22Rv1 (cell line): ENCODE data around the gene IKZF1.

Experiments used
- H3K27ac ChIP-seq: fragments of 450-650 bp; 2 replicates; pipeline ENCODE4 v1.5.1; 2017
- CTCF ChIP-seq: fragments of 450-650 bp; IDR thresholded peaks from 2 replicates; pipeline ENCODE4 v1.5.1; 2017; ENCODE audit warnings: mild to moderate bottlenecking
- ZFX ChIP-seq: fragments of 450-650 bp; IDR thresholded peaks from 2 replicates; pipeline ENCODE4 v1.6.1; 2017; ENCODE audit warnings: antibody characterized with exemption, borderline replicate concordance

Gene IKZF1

GRCh38 chr7:50362712-50363282 lies 58.3 kb downstream of the IKZF1 start:
- TF ChIP-seq ZFX (no peak), CTCF (no peak)
- H3K27ac ChIP-seq: no peak overlapping the region

- no peak for TF ChIP-seq ZFX
- no peak for TF ChIP-seq CTCF
- no peak overlapping the region for H3K27ac ChIP-seq
These were observed 59.0 kb downstream of the IKZF1 start for GRCh38 chr7:50363327-50364060.

GRCh38 chr7:50364645-50365044 lies 60.1 kb downstream of the IKZF1 start:
- TF ChIP-seq CTCF (no peak), ZFX (no peak)
- no peak overlapping the region for H3K27ac ChIP-seq

GRCh38 chr7:50366311-50366710 lies 61.8 kb downstream of the IKZF1 start:
- TF ChIP-seq CTCF (no peak), ZFX (no peak)
- H3K27ac ChIP-seq: no peak overlapping the region

- TF ChIP-seq ZFX: no peak
- TF ChIP-seq CTCF: no peak
- no peak overlapping the region for H3K27ac ChIP-seq
These were observed 62.6 kb downstream of the IKZF1 start for GRCh38 chr7:50367100-50367499.

GRCh38 chr7:50367570-50367969 lies 63.1 kb downstream of the IKZF1 start:
- TF ChIP-seq ZFX (no peak), CTCF (no peak)
- no peak overlapping the region for H3K27ac ChIP-seq

- no peak overlapping the region for H3K27ac ChIP-seq
- TF ChIP-seq ZFX (no peak), CTCF (no peak)
These were observed 63.9 kb downstream of the IKZF1 start for GRCh38 chr7:50368366-50368765.
